KBM-7 (cell line): ENCODE results near the gene ZAR1L.

ENCODE experiments used
- DNase-seq: peaks from one replicate; pipeline ENCODE4 v3.0.0-alpha.2; 2015
- in situ Hi-C: fragments of 300-500 bp; cut with MboI; formaldehyde crosslinking; loops from 2 replicates; pipeline ENCODE4 v1.14.3; 2020; ENCODE audit warnings: low sequenced_read_pairs, low pct_unique_long_range_greater_than_20kb, mixed read lengths

Gene ZAR1L

DNA sequence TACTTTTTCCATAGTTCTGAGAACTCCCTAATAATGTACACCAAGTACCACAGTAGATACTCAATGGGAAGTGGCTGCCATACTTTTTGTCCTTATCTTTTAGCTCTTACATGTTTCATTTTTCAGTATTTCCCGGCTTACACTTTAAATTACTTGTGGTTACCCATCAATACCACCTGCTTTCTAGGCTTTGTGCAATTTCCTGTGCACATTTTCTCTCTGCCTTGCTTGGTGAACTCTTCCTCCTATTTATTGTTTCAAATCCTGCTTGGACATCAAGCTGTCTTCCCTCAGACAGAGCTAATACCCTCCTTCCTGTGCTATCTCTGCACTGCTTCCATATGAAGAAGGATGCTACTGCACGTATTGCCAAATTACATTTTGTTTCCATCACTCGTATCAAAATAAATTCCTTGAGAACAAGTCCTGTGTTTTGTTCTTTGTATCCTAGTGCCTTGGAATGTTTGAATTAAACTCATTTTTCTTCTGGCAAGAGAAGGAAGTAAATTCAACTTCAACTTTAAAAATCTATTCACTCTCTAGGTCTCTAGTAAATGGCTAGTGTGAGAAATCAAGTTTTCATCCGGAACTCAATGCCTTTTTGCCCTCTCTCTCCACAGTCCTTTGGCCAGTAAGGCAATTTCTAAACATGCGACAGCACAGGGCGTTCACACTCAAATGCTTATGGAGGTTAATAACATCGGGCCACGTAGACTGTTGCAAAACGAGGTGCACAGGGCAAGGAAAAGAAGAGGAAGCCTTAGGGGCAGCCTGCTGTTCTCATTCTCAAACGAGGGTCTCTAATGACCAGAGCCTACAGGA lies 5.6 kb downstream of the ZAR1L start:
- peak; percentile 86 for DNase-seq
- in situ Hi-C loops, result no loop called here

DNA sequence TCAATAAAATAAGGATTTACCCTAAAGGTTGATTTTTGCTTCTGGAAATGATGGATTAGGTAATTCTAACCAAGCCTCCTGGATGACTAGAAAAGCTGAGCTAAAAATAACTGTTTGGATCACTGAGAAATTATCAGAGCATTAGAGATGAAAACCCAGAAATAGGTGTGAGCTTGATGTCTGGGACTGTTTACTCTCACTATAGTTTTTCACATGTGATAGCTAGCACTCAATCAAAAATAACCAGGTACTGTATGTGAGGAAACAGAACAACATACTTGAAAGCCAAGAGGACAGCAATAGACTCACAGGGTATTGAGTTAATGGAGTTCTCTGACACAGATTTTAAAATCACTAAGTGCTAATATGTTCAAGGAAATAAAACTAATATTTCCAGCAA lies 9.5 kb downstream of the ZAR1L start:
- in situ Hi-C loops, result no loop called here
- DNase-seq, result no peak

DNA sequence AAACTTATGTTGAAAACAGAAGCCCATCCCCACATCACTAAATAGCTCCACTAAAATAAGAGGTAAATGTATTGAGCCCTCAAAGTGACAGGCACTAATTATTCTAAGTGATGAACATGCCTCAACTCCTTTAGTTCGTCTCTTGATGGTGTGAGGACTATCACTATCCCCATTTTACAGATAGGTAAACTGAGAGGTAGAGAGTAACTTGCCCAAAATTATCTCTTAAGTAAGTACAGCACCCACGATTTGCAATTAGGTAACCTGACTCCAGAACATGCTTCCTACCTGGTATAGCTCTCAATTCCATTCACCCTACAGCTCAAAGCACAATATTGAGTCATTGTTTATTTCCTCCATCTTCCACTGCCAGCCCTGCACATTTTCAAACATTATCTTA lies 12.7 kb downstream of the ZAR1L start:
- in situ Hi-C loops, result no loop called here
- DNase-seq, result no peak

DNA sequence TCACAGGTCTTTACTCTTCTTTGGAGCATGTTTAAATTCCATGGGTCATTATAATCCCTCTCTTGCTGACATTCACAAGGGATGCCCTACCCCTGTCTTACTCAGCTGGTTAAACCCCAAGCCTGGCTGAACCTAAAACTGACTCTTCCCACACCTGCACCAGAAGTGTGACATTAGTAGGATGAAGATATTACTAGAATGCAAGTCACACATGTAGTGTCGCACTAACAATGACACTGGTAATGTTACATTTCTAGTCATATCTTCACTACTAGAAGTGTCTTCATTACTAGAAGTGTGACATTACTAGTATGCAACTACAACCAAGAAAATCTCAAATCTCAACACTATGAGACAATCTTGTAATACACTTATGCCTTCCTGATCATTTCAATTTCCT lies 14.2 kb downstream of the ZAR1L start:
- in situ Hi-C loops, result no loop called here
- DNase-seq, result no peak

DNA sequence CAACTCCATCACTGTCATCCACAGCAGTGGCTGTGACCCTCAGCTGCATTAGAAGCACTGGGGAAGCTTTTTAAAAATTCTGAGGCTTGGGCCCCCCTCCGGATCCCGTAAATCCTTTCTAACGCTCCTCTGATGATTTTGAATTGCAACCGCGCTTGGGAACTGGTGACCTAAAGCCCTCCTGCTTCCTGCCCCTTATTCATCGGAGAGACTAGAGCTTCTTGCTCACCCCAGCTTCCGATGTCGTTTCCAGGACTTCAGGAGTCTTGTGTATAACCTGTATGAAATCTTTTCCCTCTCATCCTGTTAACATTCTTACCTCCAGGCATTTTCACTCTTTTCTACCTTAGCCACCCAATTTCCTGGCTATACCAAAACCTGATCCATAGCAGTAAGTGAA lies 14.8 kb downstream of the ZAR1L start:
- in situ Hi-C loops, result no loop called here

DNA sequence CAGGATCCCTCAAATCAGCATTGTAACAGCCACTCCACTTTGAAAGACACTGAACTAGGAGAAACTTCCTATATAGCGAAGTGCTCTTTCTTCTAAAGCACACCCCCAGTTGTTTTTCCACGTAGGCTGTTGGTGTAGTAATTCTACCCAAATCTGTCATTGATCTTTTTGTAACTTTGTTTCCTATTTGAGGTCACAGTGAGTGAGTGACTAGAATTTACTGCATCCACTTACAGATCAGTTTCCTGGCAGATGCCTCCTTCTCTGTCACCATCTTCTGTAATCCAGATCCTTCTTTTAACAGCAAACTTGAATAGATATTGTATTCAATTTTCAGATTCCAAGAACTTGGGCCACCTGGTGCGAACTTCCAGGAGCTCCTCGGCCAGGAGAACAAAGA lies 15.3 kb downstream of the ZAR1L start:
- no peak for DNase-seq
- in situ Hi-C loops, result no loop called here

More for the DNA sequence above, 14.8 kb downstream of the ZAR1L start:
- no peak for DNase-seq

DNA sequence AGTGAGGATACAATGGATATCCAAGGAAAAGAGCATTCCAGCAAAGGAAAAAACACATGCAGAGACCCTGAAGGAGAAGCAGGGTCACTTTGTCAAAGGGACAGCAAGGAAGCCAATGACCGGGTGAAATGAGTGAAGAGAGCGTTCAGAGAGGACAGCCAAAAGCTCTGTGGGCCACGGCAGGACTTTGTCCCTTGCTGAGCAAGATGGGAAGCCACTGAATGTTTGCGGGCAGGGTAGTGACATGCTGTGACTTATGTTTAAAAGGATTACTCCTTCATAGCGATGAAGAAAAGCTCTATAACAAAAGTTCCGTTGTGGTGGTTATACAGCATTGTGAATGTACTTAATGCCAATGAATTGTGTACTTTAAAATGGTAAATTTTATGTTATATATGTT lies 16.5 kb downstream of the ZAR1L start:
- in situ Hi-C loops, result no loop called here
- no peak for DNase-seq

DNA sequence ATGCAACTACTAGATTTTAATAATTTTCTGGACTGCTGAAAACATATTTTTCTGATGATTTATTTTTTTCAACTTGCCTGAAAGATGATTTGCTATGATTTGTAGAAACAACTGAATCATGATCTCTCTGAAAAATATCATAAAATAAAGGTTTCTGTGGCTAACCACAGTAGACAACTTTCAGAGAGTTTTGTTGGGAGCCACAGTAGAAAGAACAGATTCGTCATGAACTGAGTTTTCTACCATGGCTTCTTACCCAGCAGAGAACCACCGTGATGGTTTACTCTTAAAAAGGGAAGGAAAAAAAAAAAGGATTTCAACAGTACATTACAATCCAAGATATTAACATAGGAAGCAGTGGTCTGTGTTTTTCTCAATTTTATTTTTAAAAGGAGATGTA lies 18.0 kb downstream of the ZAR1L start:
- in situ Hi-C loops, result no loop called here
- no peak for DNase-seq

DNA sequence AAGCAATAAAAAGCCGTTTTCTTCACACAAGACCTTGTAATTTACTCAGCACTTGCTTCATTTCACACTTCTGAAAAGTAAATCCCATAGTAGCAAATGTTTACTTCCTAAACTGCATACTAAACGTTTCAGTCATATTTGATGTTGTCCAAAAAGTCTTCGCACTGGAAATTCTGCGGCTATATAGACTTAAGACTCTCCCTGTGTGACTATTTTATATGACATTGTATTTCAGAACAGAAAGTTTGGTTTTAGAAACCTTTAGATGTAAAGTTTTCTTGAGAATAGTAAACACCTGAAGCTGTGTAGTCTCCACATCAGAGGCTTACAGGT lies 29.6 kb downstream of the ZAR1L start:
- in situ Hi-C loops, result no loop called here
- no peak for DNase-seq

DNA sequence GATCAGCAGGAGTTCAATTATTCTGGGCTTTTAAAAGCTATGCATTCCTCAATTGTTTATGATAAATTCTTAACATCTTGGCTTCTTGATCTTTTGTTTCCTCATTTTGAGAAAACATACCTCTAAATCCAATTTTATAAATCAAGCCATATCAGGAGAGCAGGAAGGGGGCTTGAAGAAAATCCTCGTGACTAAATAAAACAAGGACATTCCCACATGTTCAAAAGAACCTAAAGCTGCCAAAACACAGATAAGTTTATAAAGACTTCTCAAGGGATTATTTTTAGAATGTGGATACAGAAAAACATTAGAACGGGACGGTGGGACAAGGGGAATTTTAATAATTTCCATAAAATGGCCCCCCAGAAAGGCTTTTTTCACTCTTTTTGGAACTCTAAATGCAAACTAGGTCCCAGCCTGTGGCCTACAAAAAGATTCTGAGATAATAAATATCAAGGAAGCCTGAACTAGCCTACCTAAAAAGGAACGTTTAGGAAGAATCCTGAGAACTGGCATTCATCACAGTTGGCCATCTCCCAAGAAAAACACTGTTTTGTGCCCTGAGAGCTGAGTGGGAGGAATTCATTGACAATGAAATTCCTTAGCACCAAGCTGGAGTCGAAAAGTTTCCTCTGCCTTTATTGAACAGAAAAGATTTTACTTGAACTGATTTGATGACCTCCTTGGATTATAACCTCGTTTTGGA lies 30.1 kb downstream of the ZAR1L start:
- in situ Hi-C loops, result no loop called here
- DNase-seq, result no peak

DNA sequence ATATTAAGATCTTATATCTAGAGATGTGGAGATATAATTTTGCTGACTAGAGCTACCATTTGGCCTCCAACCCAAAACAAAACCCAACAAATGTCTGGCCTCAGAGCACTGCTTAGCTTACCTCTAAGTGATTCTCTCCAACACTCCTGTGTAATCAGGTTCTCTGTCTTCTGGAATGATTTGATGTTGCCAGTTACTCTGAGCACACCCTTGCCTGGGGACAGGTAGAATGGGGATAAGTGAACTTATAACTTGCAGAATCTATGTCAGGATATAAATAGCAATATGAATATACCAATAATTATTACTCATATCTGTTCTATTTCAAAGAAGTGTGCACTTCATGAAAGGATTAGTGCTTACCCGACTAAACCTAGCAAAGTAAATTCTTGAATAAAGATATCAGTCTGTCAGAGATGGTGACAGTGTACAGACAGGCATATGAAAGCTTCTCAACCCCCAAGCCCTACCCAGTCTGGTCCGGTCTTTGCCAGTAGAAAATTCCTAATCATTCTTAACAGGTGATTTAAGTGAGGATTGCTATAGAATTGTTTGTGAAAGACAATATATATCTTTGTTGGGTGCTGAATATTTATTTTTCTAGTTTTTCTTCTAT lies 33.0 kb downstream of the ZAR1L start:
- in situ Hi-C loops, result no loop called here
- DNase-seq, result no peak

DNA sequence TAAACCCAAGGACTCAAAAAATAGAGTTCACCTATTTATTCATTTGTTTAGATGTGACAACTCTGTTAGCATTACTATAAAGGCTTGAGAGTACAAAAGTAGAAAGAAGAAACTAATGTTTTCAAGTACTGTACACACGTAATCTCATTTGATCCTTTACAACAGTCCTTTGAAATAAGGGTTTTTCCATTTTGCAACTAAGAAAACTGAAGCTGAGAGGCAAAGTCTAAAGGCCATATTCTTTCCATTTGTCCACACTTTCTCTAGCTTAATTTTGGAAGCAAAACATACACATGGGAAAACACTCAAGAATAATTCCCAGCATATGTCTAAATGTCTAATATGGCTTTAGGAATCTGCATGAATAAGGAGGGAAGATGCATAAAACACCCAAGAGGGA lies 34.1 kb downstream of the ZAR1L start:
- in situ Hi-C loops, result no loop called here
- no peak for DNase-seq

DNA sequence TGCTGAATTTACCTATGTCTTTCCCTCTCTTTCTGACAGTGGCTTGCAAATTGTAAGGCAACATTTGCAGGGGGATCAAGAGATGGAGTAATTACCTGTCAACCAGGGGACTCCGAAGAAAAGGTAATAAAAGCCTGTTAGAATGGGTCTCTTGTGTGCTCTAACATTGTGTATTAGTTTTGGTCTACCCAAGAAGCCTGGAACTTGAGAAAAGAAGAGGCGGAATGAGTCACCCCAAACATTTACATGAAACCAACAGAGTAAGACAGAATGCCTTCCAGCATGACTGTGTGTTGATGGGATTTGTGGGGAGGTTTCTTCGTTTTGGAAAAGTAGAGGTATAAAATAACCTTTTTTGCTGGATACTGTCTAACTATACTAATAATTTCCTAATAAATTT lies 36.7 kb downstream of the ZAR1L start:
- DNase-seq, result no peak

DNA sequence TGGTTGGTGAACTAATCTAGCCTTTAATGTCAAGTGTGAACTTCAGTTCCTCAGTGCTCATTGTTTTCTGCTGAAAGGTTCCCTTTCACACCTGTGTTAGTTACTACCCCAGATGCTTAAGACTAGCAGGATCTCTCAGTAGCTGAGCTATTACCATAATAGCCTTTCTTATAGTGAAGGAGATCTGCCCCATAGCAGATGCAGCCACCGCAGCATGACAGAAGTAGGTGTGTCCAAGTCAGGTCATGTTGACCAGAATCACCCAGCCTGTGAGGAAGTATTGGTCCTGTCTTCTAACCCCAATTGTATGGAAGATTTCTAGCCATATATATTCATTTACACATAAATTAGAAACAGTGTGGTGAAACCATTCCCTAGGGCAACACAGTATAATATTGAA lies 37.3 kb downstream of the ZAR1L start:
- in situ Hi-C loops, result no loop called here
- no peak for DNase-seq

More for the DNA sequence above, 36.7 kb downstream of the ZAR1L start:
- in situ Hi-C loops, result no loop called here

DNA sequence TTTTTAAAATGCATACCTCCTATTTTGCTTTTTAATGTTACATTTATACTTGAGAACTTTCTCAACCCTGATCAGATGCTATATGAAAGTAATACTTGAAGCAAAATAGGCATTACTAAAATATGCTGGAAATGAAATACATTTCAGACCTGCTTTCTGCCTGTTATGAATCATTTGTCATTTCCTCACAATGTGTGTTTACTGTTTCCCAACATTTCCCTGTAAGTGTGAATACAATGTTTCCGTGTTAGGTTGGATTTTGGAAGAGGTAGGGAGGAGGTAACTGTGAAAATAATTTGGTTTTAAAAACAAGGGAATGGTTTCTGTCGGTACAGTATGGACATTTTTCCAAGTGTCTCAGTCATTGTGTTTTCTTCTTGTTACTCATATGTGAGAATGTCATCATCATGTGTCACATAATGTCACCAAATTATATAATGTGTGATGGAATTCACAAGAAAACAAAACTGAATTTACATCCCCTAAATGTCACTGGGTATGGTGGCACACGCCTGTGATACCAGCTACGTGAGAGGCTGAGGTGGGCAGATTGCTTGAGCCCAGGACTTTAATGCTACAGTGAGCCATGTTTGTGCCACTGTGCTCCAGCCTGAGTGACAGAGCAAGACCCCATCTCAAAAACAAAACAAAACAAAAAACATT lies 43.0 kb downstream of the ZAR1L start:
- DNase-seq, result no peak
- in situ Hi-C loops, result no loop called here

DNA sequence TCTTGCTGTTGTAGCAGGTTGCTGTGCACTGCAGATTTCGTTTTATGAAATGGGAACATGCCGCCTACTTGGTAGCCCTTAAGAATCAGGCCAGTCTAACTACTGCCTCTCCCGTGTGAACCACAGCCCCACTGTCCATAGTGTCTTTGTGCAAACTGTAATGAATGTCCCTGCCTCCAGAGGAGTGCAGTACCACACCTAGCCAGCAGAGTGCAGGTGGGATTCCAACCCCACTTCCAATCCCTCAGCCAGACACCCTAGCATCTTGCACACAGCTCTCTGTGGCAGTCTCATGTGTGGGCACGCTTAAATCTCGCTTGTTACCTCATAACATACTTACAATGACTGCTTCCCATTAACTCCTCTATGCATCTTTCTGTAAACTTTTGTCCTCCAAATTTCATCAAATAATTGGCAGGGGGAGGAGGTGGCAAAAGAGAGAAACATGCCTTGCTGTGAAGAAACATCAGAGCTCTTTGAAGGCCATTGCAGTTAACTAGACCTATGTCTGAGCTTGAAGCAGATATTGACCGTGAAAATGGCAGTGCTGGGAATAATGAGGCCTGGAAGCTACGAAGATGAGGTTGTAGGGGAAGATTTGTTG lies 47.2 kb downstream of the ZAR1L start:
- no peak for DNase-seq
- in situ Hi-C loops, result no loop called here

DNA sequence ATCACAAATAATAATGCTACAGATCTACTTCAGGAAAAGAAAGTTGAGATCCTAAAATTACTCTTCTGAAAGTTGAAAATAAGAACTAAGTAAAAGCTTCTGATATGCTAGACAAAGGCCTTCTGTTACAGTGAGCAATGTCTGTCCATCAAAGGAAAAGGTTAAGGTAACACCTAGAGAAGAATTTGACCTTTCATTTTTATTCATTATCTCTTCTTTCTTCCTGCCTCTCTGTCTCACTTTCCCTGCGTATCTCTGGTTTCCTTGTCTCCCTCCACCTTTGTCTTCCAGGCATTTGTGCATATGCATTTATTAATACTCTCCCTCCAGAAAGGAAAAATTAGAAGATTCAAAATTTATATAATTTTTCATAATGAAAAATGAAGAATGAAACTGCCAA lies 49.0 kb downstream of the ZAR1L start:
- DNase-seq, result no peak
- in situ Hi-C loops, result no loop called here

DNA sequence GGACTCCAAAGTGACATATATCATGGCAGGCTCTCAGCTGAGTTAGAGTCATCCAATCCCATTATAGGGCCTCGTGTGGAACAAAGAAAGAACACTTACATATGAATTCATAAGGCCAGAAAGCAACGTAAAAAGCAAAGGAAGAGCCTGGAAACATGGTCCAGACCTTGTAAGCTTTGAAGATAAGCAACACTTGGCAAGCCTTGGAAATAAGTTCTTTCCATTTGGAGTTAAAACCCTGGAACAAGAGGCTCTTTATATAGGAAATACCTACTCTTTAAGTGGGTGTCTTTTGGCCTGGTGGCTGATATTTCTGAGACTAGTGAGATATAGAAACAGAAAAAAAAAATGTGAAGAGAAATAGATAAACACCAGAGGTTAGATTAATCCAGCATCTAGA lies 49.4 kb downstream of the ZAR1L start:
- in situ Hi-C loops, result no loop called here
- no peak for DNase-seq

DNA sequence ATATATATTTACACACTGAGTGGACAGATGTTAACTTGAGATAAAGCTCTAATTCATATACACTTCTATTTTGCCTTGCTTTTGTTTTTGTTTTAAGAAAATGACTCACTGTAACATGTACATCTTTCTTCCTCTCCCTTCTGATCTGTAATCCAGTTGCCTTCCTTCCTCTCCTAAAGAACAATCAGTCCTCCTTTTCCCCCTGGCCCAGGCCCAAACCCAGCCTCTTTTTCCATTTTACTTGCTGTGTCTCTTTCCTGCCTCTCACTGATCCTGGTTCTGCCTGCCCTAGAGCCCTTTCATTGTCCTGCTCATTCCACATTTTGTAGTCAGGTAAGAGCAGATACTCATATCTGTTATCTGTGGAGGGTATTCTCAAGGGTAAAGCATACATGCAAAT lies 50.8 kb downstream of the ZAR1L start:
- in situ Hi-C loops, result no loop called here

DNA sequence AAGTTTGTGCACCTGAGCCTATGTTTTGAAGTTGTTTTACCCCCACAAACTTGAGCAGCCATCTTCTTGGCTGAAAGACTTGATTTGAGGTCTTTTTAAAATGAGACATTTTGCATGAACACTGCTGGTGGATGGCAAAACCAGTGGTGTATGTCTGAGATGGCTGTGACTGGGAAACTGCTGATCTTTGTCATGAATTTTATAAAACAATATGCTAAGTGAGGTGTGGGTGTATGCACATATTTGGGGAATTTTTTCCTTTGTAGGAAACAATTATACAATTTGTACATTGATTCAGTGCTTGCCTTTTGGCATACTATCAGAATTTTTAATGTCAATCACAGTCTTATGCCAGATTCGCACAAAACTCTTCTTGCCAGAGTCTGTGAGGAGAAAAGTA lies 52.5 kb downstream of the ZAR1L start:
- no peak for DNase-seq
- in situ Hi-C loops, result no loop called here

More for the DNA sequence above, 50.8 kb downstream of the ZAR1L start:
- peak; percentile 9 for DNase-seq
